ENCODE measurements around the gene SUCNR1.

DNA sequence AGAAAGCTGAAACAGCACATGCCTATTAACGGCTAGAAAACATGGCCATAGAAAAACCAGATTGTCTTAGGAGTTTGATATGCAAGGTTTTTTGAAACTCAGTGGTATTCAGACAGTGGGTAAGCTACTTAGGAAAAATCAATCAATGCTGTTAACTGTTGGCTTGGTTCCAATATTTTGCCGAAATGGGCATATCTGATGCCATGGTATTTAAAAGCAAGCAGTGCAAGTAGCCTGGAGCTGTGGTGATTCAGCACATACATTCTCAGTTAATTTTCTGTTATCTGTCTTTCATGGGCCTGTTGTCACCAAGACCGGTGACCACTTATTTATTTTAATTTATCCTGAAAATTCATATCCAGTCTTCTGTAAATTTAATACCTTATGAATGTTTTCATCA, 17.3 kb upstream of the SUCNR1 start:
- TF ChIP-seq, protein P1, sequence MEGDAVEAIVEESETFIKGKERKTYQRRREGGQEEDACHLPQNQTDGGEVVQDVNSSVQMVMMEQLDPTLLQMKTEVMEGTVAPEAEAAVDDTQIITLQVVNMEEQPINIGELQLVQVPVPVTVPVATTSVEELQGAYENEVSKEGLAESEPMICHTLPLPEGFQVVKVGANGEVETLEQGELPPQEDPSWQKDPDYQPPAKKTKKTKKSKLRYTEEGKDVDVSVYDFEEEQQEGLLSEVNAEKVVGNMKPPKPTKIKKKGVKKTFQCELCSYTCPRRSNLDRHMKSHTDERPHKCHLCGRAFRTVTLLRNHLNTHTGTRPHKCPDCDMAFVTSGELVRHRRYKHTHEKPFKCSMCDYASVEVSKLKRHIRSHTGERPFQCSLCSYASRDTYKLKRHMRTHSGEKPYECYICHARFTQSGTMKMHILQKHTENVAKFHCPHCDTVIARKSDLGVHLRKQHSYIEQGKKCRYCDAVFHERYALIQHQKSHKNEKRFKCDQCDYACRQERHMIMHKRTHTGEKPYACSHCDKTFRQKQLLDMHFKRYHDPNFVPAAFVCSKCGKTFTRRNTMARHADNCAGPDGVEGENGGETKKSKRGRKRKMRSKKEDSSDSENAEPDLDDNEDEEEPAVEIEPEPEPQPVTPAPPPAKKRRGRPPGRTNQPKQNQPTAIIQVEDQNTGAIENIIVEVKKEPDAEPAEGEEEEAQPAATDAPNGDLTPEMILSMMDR (IDR thresholded peaks at IDR 0.05) = no peak
- TF ChIP-seq POLR2A (IDR thresholded peaks at IDR 0.05) = no peak
